Right atrium auricular region (tissue), 2 donors: ENCODE data around the gene SLC12A8. TPM values are rescaled to one million over a fixed set of nuclear protein-coding genes. Genes with fewer than 3 reads are reported as not detected.
A peak's percentile ranks its signal among the peaks of the same experiment; 100 is the strongest.

Experiments
- DNase-seq: peaks from one replicate; pipeline ENCODE4 v3.0.0-alpha.2; 2019; ENCODE audit warnings: low spot score
- H3K27ac ChIP-seq, 2 donors: fragments of 200-600 bp; sonication (generic); 1 replicate in 1 of 2; 2 replicates in 1 of 2; pipeline ENCODE4 v1.5.1; 2016 to 2019
- H3K27me3 ChIP-seq, 2 donors: fragments of 200-600 bp; sonication (generic); one replicate each; pipeline versions ENCODE4 v1.5.1 to v1.6.0; 2017 to 2019
- H3K36me3 ChIP-seq: fragments of 200-600 bp; sonication (generic); one replicate; pipeline ENCODE4 v1.5.1; 2016
- H3K4me1 ChIP-seq, 2 donors: fragments of 200-600 bp; sonication (generic); one replicate each; pipeline versions ENCODE4 v1.5.1 to v1.6.0; 2017 to 2019
- H3K4me3 ChIP-seq, 2 donors: fragments of 200-600 bp; sonication (generic); 1 replicate in 1 of 2; 2 replicates in 1 of 2; pipeline ENCODE4 v1.5.1; 2017 to 2019; ENCODE audit warnings: mild to moderate bottlenecking in 1 of 2, moderate library complexity in 1 of 2
- H3K9me3 ChIP-seq, 2 donors: fragments of 200-600 bp; sonication (generic); one replicate each; pipeline ENCODE4 v1.5.1; 2019
- total RNA-seq, 2 donors: library from RNA; depleted of rRNA; stranded (reverse); fragments of >200 nt; gene quantifications; one replicate each; pipeline ENCODE4 v1.1.0, GENCODE V29; 2016
- TF ChIP-seq, protein P1 (sequence below), 2 donors: fragments of 200-600 bp; sonication (generic); IDR thresholded peaks; one replicate each; pipeline ENCODE4 v1.5.1; 2019; ENCODE audit warnings: antibody characterized with exemption in 2 of 2

Gene SLC12A8
- total RNA-seq, 2 donors from 2014 or later, result 1.1 to 1.9 TPM

- H3K27me3 ChIP-seq, result no peaks in the 10 kb centered on the region
- H3K4me3 ChIP-seq, result no peak overlapping the region
- DNase-seq, result no peak
- no peaks in the 10 kb centered on the region for H3K9me3 ChIP-seq
- peaks cover 0 to 22% of the 10 kb centered on the region in 2 donors for H3K4me1 ChIP-seq
- no peaks in the 10 kb centered on the region for H3K36me3 ChIP-seq
- TF ChIP-seq, protein P1, sequence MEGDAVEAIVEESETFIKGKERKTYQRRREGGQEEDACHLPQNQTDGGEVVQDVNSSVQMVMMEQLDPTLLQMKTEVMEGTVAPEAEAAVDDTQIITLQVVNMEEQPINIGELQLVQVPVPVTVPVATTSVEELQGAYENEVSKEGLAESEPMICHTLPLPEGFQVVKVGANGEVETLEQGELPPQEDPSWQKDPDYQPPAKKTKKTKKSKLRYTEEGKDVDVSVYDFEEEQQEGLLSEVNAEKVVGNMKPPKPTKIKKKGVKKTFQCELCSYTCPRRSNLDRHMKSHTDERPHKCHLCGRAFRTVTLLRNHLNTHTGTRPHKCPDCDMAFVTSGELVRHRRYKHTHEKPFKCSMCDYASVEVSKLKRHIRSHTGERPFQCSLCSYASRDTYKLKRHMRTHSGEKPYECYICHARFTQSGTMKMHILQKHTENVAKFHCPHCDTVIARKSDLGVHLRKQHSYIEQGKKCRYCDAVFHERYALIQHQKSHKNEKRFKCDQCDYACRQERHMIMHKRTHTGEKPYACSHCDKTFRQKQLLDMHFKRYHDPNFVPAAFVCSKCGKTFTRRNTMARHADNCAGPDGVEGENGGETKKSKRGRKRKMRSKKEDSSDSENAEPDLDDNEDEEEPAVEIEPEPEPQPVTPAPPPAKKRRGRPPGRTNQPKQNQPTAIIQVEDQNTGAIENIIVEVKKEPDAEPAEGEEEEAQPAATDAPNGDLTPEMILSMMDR (IDR thresholded peaks at IDR 0.05), result no peak
- H3K27ac ChIP-seq, result no peak overlapping the region
Measured at GRCh38 chr3:125186261-125186787, 26.2 kb downstream of the SLC12A8 start.

DNA sequence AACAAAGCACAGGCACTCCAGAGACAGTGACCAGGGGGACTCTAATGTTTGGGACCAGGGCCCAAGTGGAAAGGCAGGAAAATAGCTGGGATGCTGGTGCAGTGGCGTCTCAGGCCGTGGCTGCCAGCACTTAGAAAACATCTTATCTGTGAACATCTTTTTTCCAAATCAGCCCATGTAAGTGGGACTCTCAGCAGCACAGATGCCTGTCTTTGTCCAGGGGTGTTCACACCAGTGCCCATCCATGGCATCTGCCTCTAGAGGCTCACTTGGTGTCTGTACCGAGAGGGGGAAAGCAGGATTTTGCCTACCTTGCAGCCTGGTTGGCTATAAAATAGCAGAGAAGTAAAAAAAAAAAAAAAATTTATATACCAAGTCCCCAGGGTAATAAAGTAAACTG, 26.7 kb downstream of the SLC12A8 start:
- TF ChIP-seq, protein P1 (IDR thresholded peaks at IDR 0.05), result no peak
- Histone ChIP-seq H3K4me1 (peaks cover 0 to 22% of the 10 kb centered on the region in 2 donors), H3K9me3 (no peaks in the 10 kb centered on the region), H3K27me3 (no peaks in the 10 kb centered on the region), H3K36me3 (no peaks in the 10 kb centered on the region), H3K27ac (no peak overlapping the region), H3K4me3 (no peak overlapping the region)
- DNase-seq, result no peak

- no peak overlapping the region for H3K27ac ChIP-seq
- DNase-seq, result peak; percentile 23
- H3K9me3 ChIP-seq, result no peaks in the 10 kb centered on the region
- TF ChIP-seq, protein P1 (IDR thresholded peaks at IDR 0.05), result no peak
- H3K4me1 ChIP-seq, result no peaks in the 10 kb centered on the region
- H3K27me3 ChIP-seq, result no peaks in the 10 kb centered on the region
- no peaks in the 10 kb centered on the region for H3K36me3 ChIP-seq
- no peak overlapping the region for H3K4me3 ChIP-seq
Measured at GRCh38 chr3:125179884-125180240, 32.7 kb downstream of the SLC12A8 start.

DNA sequence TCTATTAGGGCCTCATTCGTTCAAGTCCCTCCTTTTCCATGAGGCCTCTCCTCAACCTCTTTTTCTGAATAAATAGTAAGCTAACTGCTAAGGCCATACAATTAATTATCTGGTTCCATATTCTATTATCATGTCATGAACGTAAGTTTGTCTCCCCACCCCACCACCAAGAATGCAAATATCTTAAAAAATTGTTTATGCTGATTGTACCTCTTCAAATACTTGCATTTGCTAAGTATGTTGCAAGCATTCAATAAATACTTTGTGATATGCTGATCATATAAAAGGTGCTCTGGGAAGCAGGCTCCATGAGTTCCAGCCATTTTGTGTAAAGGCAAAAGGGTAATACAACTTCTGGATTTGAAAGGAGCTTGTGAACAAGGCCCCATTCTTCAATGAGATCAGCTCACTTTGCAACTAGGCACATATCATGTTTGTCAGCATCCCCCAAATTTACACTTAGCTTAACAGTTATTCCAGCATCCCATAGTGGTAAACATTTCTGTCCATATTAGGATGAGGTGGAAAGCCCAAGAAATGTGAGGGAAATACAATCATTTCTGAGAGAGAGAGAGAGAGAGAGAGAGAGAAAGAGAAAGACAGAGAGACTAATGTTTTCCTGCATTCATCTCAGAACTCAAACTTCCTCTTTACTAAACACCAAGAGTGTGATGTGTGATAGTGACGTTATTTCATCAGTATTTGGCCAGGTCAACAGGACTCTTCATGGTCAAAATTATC, 33.2 kb downstream of the SLC12A8 start:
- H3K4me1 ChIP-seq, result no peaks in the 10 kb centered on the region

DNA sequence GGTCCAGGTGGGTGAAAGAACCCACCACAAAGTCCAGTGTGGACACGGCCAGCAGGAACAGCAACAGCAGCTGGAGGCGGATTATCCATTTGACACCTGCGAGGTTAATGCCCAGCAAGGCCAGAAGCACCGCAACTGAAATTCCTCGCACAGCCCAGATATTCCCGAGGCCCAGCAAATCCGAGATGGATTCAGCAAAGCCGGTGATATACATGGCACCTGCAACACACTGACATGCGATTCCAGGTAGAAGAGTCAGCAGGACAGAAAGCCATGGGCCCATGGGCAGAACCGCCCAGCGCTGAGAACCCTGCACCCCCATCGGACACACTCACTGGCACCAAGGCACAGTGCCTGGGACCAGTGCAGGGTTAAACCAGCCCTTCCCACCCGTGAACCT, 34.8 kb downstream of the SLC12A8 start:
- no peak for DNase-seq
- no peaks in the 10 kb centered on the region for H3K4me1 ChIP-seq
- no peaks in the 10 kb centered on the region for H3K27me3 ChIP-seq
- no peak overlapping the region for H3K27ac ChIP-seq
- no peaks in the 10 kb centered on the region for H3K9me3 ChIP-seq
- no peak overlapping the region for H3K4me3 ChIP-seq
- TF ChIP-seq, protein P1 (IDR thresholded peaks at IDR 0.05), result no peak
- H3K36me3 ChIP-seq, result no peaks in the 10 kb centered on the region

More for the DNA sequence above, 33.2 kb downstream of the SLC12A8 start:
- Histone ChIP-seq H3K27ac (no peak overlapping the region), H3K36me3 (no peaks in the 10 kb centered on the region), H3K27me3 (no peaks in the 10 kb centered on the region), H3K4me3 (no peak overlapping the region), H3K9me3 (no peaks in the 10 kb centered on the region)
- DNase-seq, result no peak
- TF ChIP-seq, protein P1 (IDR thresholded peaks at IDR 0.05), result no peak
